ENCODE measurements around the gene PNKP. TPM values are rescaled to one million over a fixed set of nuclear protein-coding genes. Genes with fewer than 3 reads are reported as not detected.

PNKP gene
- total RNA-seq, 4 donors from 2014 or later: 33.3 to 42.3 (median 36.3) TPM

DNA sequence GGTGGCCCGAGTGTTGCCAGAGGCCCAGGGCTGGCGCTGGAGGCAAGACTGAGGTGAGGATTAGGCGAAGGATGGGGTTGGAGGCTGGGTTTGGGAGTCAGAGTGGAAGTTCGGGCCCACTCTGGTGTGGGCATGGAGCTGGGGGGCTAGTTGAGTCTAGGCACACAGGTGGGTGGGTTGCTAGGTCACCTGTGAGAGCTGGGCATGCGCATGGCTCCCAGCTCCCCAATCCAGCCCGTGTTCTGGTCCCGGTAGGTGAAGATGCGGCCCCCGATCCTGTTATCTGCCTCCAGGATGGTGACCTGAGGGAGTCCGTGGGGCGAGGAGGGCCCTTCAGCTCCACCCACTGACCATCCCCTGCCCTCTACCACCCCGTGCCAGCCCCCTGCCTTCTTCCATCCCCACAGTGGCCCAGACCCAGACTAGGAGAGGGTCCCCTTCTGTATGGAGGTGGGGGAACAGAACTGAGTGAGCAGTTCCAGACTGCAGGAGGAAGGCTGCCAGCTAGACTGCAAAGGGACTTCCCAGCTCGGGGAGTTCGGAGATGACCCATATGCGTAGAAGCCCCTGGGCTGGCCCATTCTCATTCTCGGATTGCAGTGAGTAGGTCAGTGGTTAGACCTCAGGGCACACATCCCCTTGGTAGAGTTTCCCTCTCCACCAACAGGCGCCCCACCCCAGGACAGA, 27.6 kb upstream of the PNKP start:
- Histone ChIP-seq H3K36me3 (no peaks in the 10 kb centered on the region), H3K27me3 (peaks cover 0 to 21% (median 0%) of the 10 kb centered on the region in 4 donors), H3K27ac (no peak overlapping the region), H3K4me1 (peaks cover 10 to 36% (median 16%) of the 10 kb centered on the region in 3 donors), H3K9me3 (no peaks in the 10 kb centered on the region), H3K4me3 (no peak overlapping the region)
- DNase-seq: no peak
- intact Hi-C loops (cut with DNase I): no loop called here
- WGBS, 2 donors: 78 to 87% methylated on average over 8 to 11 of the region's 17 CpGs
- TF ChIP-seq POLR2A (IDR thresholded peaks at IDR 0.05): no peak
- TF ChIP-seq, protein P1, sequence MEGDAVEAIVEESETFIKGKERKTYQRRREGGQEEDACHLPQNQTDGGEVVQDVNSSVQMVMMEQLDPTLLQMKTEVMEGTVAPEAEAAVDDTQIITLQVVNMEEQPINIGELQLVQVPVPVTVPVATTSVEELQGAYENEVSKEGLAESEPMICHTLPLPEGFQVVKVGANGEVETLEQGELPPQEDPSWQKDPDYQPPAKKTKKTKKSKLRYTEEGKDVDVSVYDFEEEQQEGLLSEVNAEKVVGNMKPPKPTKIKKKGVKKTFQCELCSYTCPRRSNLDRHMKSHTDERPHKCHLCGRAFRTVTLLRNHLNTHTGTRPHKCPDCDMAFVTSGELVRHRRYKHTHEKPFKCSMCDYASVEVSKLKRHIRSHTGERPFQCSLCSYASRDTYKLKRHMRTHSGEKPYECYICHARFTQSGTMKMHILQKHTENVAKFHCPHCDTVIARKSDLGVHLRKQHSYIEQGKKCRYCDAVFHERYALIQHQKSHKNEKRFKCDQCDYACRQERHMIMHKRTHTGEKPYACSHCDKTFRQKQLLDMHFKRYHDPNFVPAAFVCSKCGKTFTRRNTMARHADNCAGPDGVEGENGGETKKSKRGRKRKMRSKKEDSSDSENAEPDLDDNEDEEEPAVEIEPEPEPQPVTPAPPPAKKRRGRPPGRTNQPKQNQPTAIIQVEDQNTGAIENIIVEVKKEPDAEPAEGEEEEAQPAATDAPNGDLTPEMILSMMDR (IDR thresholded peaks at IDR 0.05): no peak

DNA sequence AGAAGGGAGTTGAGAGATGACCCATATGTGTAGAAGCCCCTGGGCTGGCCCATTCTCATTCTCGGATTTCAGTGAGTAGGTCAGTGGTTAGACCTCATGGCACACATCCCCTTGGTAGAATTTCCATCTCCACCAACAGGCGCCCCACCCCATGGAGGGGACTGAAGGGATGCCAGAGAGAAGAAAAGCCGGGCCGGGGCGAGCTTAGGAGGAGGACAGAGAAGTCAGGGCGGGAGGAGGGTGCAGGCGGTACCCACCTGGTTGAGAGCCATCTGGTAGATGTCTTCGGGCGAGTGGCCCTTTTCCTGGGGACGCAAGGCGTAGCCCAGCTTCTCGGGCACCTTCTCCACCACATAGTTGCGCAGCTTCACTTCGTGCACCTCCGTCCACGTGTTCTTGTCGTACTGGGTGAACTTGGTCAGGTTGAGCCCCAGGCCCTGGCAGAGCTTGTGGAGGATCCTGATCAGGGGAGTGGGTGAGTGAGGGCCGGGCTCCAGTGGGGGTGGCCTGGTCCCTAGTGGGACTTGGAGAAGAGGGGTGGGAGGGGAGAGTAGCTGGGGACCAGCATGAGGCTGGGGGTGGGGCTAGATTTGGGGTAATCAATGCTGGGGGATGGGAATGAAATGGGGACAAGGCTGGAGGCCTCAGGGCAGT, 26.8 kb upstream of the PNKP start:
- H3K4me3 ChIP-seq: no peak overlapping the region
- WGBS, 2 donors: 84 to 93% methylated on average over 3 to 16 of the region's 18 CpGs
- H3K4me1 ChIP-seq: peaks cover 13 to 45% (median 19%) of the 10 kb centered on the region in 3 donors
- no peaks in the 10 kb centered on the region for H3K36me3 ChIP-seq
- no peak overlapping the region for H3K27ac ChIP-seq
- peaks cover 0 to 21% (median 0%) of the 10 kb centered on the region in 4 donors for H3K27me3 ChIP-seq
- DNase-seq: no peak
- H3K9me3 ChIP-seq: no peaks in the 10 kb centered on the region
- intact Hi-C loops (cut with DNase I): no loop called here
- TF ChIP-seq, protein P1 (IDR thresholded peaks at IDR 0.05): no peak
- TF ChIP-seq POLR2A (IDR thresholded peaks at IDR 0.05): no peak

DNA sequence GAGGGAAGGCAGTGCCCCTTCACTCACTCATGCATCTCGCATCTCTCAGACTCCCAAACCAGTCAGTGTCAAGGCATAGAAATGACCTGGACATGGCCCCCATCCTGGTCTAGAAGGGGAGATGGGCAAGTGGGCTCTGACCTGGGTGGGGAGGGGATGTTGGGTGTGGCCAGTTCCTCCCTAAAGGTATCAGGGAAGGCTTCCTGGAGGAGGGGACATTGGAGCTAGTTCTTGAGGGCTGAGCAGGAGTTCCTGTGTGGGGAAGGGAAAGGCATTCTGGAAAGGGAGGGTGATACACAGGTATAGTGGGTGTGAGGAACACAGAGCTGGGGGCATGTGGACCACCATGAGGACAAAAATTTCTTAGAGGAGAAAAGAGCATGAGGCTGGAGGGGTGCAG, 25.3 kb upstream of the PNKP start:
- Histone ChIP-seq H3K4me1 (peaks cover 13 to 43% (median 18%) of the 10 kb centered on the region in 3 donors), H3K4me3 (no peak overlapping the region), H3K9me3 (no peaks in the 10 kb centered on the region), H3K36me3 (peaks cover 0 to 10% (median 0%) of the 10 kb centered on the region in 3 donors), H3K27me3 (peaks cover 0 to 21% (median 0%) of the 10 kb centered on the region in 4 donors), H3K27ac (no peak overlapping the region)
- WGBS, 2 donors: 78% methylated on average over 1 of the region's 1 CpG; no CpG with 5 or more reads in 1 of the 2 donors
- TF ChIP-seq POLR2A (IDR thresholded peaks at IDR 0.05): no peak
- TF ChIP-seq, protein P1 (IDR thresholded peaks at IDR 0.05): no peak
- no peak for DNase-seq
- intact Hi-C loops (cut with DNase I): no loop called here

DNA sequence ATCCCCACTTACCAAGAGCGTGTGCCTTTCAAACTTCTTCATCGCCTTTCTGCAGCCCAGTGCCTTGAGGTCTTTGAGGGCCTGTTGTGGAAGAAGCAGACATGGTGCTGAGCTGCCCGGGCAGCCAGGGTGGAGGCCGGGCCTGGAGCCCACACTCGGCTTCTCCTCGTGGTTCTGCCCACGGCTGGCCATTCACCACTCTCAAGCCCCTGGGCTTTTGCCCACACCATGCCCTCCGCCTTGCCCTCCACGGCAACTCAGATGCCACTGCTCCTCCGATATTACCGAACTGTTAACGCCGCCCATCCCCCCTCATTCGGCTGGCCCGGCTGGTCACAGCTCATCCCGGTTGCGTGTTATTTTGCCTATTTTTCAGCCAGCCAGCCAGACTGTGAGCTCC, 24.0 kb upstream of the PNKP start:
- DNase-seq: no peak
- TF ChIP-seq, protein P1 (IDR thresholded peaks at IDR 0.05): no peak
- intact Hi-C loops (cut with DNase I): no loop called here
- Histone ChIP-seq H3K9me3 (no peaks in the 10 kb centered on the region), H3K4me3 (no peak overlapping the region), H3K27me3 (peaks cover 0 to 21% (median 0%) of the 10 kb centered on the region in 4 donors), H3K4me1 (peaks cover 10 to 35% (median 11%) of the 10 kb centered on the region in 3 donors), H3K27ac (no peak overlapping the region), H3K36me3 (peaks cover 0 to 23% (median 0%) of the 10 kb centered on the region in 3 donors)
- 77 to 86% methylated on average over 9 to 16 of the region's 17 CpGs for WGBS, 2 donors

Data from esophagus squamous epithelium (tissue), 5 donors.